MM.1S (cell line): ENCODE results near the gene FGGY.

Experiments
- EZH2 ChIP-seq: fragments of 300-600 bp; sonication (generic); optimal IDR thresholded peaks from 2 replicates; pipeline ENCODE3; 2017; ENCODE audit warnings: low read depth, mild to moderate bottlenecking, antibody characterized with exemption, low read length, mixed read lengths
- TF ChIP-seq, protein P1 (sequence below): fragments of 300-600 bp; sonication (generic); IDR thresholded peaks from 2 replicates; pipeline ENCODE4 v1.5.1; 2016; ENCODE audit warnings: antibody characterized with exemption, low read length, mixed read lengths

- TF ChIP-seq, protein P1, sequence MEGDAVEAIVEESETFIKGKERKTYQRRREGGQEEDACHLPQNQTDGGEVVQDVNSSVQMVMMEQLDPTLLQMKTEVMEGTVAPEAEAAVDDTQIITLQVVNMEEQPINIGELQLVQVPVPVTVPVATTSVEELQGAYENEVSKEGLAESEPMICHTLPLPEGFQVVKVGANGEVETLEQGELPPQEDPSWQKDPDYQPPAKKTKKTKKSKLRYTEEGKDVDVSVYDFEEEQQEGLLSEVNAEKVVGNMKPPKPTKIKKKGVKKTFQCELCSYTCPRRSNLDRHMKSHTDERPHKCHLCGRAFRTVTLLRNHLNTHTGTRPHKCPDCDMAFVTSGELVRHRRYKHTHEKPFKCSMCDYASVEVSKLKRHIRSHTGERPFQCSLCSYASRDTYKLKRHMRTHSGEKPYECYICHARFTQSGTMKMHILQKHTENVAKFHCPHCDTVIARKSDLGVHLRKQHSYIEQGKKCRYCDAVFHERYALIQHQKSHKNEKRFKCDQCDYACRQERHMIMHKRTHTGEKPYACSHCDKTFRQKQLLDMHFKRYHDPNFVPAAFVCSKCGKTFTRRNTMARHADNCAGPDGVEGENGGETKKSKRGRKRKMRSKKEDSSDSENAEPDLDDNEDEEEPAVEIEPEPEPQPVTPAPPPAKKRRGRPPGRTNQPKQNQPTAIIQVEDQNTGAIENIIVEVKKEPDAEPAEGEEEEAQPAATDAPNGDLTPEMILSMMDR = no peak
- no peak for TF ChIP-seq EZH2
Observed at GRCh38 chr1:59458884-59459283, 162.0 kb downstream of the FGGY start.
